ENCODE results near the gene TOP1. TPM values are rescaled to one million over a fixed set of nuclear protein-coding genes. Genes with fewer than 3 reads are reported as not detected.

TOP1 gene
- total RNA-seq, 1 donor from 2014 or later = 117 TPM

GRCh38 chr20:41141153-41141815, 112.7 kb downstream of the TOP1 start:
- H3K9me3 Mint-ChIP-seq = no peaks in the 10 kb centered on the region
- H3K4me1 Mint-ChIP-seq = peaks cover 71% of the 10 kb centered on the region
- peak overlapping the region; percentile 96 for H3K4me3 Mint-ChIP-seq
- H3K27me3 Mint-ChIP-seq = no peaks in the 10 kb centered on the region
- H3K36me3 Mint-ChIP-seq (ENCODE audit: low read depth) = peaks cover 46% of the 10 kb centered on the region
- intact Hi-C loops (cut with micrococcal nuclease) = no loop called here
- peak; percentile 73 for DNase-seq
- H3K27ac Mint-ChIP-seq = peak overlapping the region; percentile 95

GRCh38 chr20:41142245-41142644, 113.6 kb downstream of the TOP1 start:
- H3K27me3 Mint-ChIP-seq = no peaks in the 10 kb centered on the region
- peaks cover 4% of the 10 kb centered on the region for H3K9me3 Mint-ChIP-seq
- peak overlapping the region; percentile 95 for H3K27ac Mint-ChIP-seq
- peaks cover 79% of the 10 kb centered on the region for H3K4me1 Mint-ChIP-seq
- peak; percentile 74 for DNase-seq
- peak overlapping the region; percentile 96 for H3K4me3 Mint-ChIP-seq
- peaks cover 55% of the 10 kb centered on the region for H3K36me3 Mint-ChIP-seq (ENCODE audit: low read depth)
- intact Hi-C loops (cut with micrococcal nuclease) = no loop called here

GRCh38 chr20:41142919-41143318, 114.3 kb downstream of the TOP1 start:
- intact Hi-C loops (cut with micrococcal nuclease) = no loop called here

GRCh38 chr20:41143354-41143753, 114.7 kb downstream of the TOP1 start:
- intact Hi-C loops (cut with micrococcal nuclease) = no loop called here
- Mint-ChIP-seq H3K4me3 (peak overlapping the region; percentile 96), H3K4me1 (peaks cover 88% of the 10 kb centered on the region), H3K9me3 (peaks cover 4% of the 10 kb centered on the region), H3K27me3 (no peaks in the 10 kb centered on the region), H3K27ac (peak overlapping the region; percentile 95), H3K36me3 (ENCODE audit: low read depth) (peaks cover 58% of the 10 kb centered on the region)
- DNase-seq = no peak

More at GRCh38 chr20:41142919-41143318, 114.3 kb downstream of the TOP1 start:
- Mint-ChIP-seq H3K4me1 (peaks cover 83% of the 10 kb centered on the region), H3K36me3 (ENCODE audit: low read depth) (peaks cover 56% of the 10 kb centered on the region), H3K9me3 (peaks cover 4% of the 10 kb centered on the region), H3K27me3 (no peaks in the 10 kb centered on the region), H3K27ac (peak overlapping the region; percentile 95), H3K4me3 (peak overlapping the region; percentile 96)
- DNase-seq = peak; percentile 86

GRCh38 chr20:41145317-41145716, 116.7 kb downstream of the TOP1 start:
- H3K36me3 Mint-ChIP-seq (ENCODE audit: low read depth) = peaks cover 47% of the 10 kb centered on the region

GRCh38 chr20:41145821-41146620, 117.4 kb downstream of the TOP1 start:
- intact Hi-C loops (cut with micrococcal nuclease) = no loop called here
- Mint-ChIP-seq H3K27ac (peak overlapping the region; percentile 68), H3K9me3 (peaks cover 4% of the 10 kb centered on the region), H3K4me1 (peaks cover 91% of the 10 kb centered on the region), H3K4me3 (peak overlapping the region; percentile 59), H3K27me3 (no peaks in the 10 kb centered on the region), H3K36me3 (ENCODE audit: low read depth) (peaks cover 45% of the 10 kb centered on the region)
- no peak for DNase-seq

More at GRCh38 chr20:41145317-41145716, 116.7 kb downstream of the TOP1 start:
- Mint-ChIP-seq H3K27ac (peak overlapping the region; percentile 63), H3K27me3 (no peaks in the 10 kb centered on the region), H3K9me3 (peaks cover 4% of the 10 kb centered on the region), H3K4me1 (peaks cover 92% of the 10 kb centered on the region), H3K4me3 (peak overlapping the region; percentile 59)
- intact Hi-C loops (cut with micrococcal nuclease) = no loop called here
- DNase-seq = no peak

- Mint-ChIP-seq H3K27me3 (no peaks in the 10 kb centered on the region), H3K4me3 (peak overlapping the region; percentile 47), H3K36me3 (ENCODE audit: low read depth) (peaks cover 50% of the 10 kb centered on the region), H3K27ac (peak overlapping the region; percentile 48), H3K9me3 (peaks cover 4% of the 10 kb centered on the region), H3K4me1 (peaks cover 90% of the 10 kb centered on the region)
- no peak for DNase-seq
- intact Hi-C loops (cut with micrococcal nuclease) = no loop called here
Measured at GRCh38 chr20:41147767-41148191, 119.2 kb downstream of the TOP1 start.

GRCh38 chr20:41148942-41149341, 120.3 kb downstream of the TOP1 start:
- intact Hi-C loops (cut with micrococcal nuclease) = loop anchor here (1.0 kb wide), 1 partner anchor 10 kb away; no protein-coding TSS in a partner anchor
- DNase-seq = no peak
- Mint-ChIP-seq H3K4me3 (peak overlapping the region; percentile 40), H3K27ac (peak overlapping the region; percentile 84), H3K36me3 (ENCODE audit: low read depth) (peaks cover 51% of the 10 kb centered on the region), H3K4me1 (peaks cover 86% of the 10 kb centered on the region), H3K9me3 (peaks cover 4% of the 10 kb centered on the region), H3K27me3 (no peaks in the 10 kb centered on the region)

DNA sequence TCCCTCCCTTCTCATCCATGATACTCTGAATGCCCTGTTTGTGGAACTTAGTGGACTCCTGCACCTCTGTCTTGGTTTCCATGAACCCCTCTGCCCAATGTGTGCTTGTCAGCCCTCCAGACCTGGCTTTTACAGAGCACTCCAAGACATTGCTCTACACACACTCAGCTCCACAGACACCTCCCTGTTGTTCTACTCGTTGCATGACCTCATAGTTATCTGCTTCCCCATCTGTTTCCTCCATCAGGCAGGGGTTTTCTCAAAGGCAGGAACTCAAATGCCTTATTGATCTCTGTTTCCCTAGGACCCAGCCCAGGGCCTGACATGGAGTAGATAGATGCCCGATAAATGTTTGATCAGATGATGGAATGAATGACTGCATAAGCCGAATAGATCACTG, 122.0 kb downstream of the TOP1 start:
- H3K4me3 Mint-ChIP-seq = peak overlapping the region; percentile 76
- DNase-seq = peak; percentile 82
- intact Hi-C loops (cut with micrococcal nuclease) = no loop called here
- H3K27ac Mint-ChIP-seq = peak overlapping the region; percentile 94
- peaks cover 87% of the 10 kb centered on the region for H3K4me1 Mint-ChIP-seq
- H3K9me3 Mint-ChIP-seq = peaks cover 4% of the 10 kb centered on the region
- H3K27me3 Mint-ChIP-seq = no peaks in the 10 kb centered on the region
- H3K36me3 Mint-ChIP-seq (ENCODE audit: low read depth) = peaks cover 47% of the 10 kb centered on the region

- H3K36me3 Mint-ChIP-seq (ENCODE audit: low read depth) = peaks cover 45% of the 10 kb centered on the region
- intact Hi-C loops (cut with micrococcal nuclease) = no loop called here
Measured at GRCh38 chr20:41151134-41151869, 122.7 kb downstream of the TOP1 start.

GRCh38 chr20:41152108-41152757, 123.6 kb downstream of the TOP1 start:
- H3K4me3 Mint-ChIP-seq = peak overlapping the region; percentile 68
- intact Hi-C loops (cut with micrococcal nuclease) = no loop called here
- peaks cover 39% of the 10 kb centered on the region for H3K36me3 Mint-ChIP-seq (ENCODE audit: low read depth)
- DNase-seq = no peak
- H3K9me3 Mint-ChIP-seq = no peaks in the 10 kb centered on the region
- H3K27me3 Mint-ChIP-seq = peaks cover 2% of the 10 kb centered on the region
- peaks cover 86% of the 10 kb centered on the region for H3K4me1 Mint-ChIP-seq
- H3K27ac Mint-ChIP-seq = peak overlapping the region; percentile 79

More at GRCh38 chr20:41151134-41151869, 122.7 kb downstream of the TOP1 start:
- H3K27me3 Mint-ChIP-seq = no peaks in the 10 kb centered on the region
- H3K9me3 Mint-ChIP-seq = peaks cover 4% of the 10 kb centered on the region
- peak overlapping the region; percentile 76 for H3K4me3 Mint-ChIP-seq
- H3K4me1 Mint-ChIP-seq = peaks cover 86% of the 10 kb centered on the region
- H3K27ac Mint-ChIP-seq = peak overlapping the region; percentile 94
- DNase-seq = no peak

- Mint-ChIP-seq H3K4me3 (peak overlapping the region; percentile 83), H3K36me3 (ENCODE audit: low read depth) (peaks cover 30% of the 10 kb centered on the region), H3K4me1 (peaks cover 89% of the 10 kb centered on the region), H3K27ac (peak overlapping the region; percentile 97), H3K9me3 (no peaks in the 10 kb centered on the region), H3K27me3 (peaks cover 2% of the 10 kb centered on the region)
- no peak for DNase-seq
- intact Hi-C loops (cut with micrococcal nuclease) = loop anchor here (5.0 kb wide), 1 partner anchor 278 kb away; no protein-coding TSS in a partner anchor
Measured at GRCh38 chr20:41154436-41155176, 126.0 kb downstream of the TOP1 start.
